22Rv1 (cell line): Measurements from ENCODE around the gene ATXN7L1.

Source experiments
- CTCF ChIP-seq: fragments of 450-650 bp; IDR thresholded peaks from 2 replicates; pipeline ENCODE4 v1.5.1; 2017; ENCODE audit warnings: mild to moderate bottlenecking
- ZFX ChIP-seq: fragments of 450-650 bp; IDR thresholded peaks from 2 replicates; pipeline ENCODE4 v1.6.1; 2017; ENCODE audit warnings: antibody characterized with exemption, borderline replicate concordance

GRCh38 chr7:105619590-105619989, 256.8 kb downstream of the ATXN7L1 start:
- TF ChIP-seq CTCF (no peak), ZFX (no peak)
